LNCaP clone FGC (cell line): ENCODE data around the gene GH2.
A peak's percentile ranks its signal among the peaks of the same experiment; 100 is the strongest.
"Not testable (repeated sequence)": the region's sequence is repeated elsewhere in the genome, so short reads cannot be mapped to it uniquely, and the experiment has no call there.

ENCODE experiments used
- DNase-seq: peaks from one replicate; pipeline ENCODE4 v3.0.0-alpha.2; 2011; ENCODE audit warnings: low read depth
- H3K4me3 ChIP-seq: 2 replicates; pipeline ENCODE4 v1.5.1; 2011; ENCODE audit warnings: mild to moderate bottlenecking, low read depth, low read length, control low read depth
- CTCF ChIP-seq: IDR thresholded peaks from 2 replicates; pipeline ENCODE4 v1.5.1; 2012; ENCODE audit warnings: mild to moderate bottlenecking; ENCODE audit not compliant: control insufficient read depth, insufficient read depth; ENCODE audit errors: extremely low read depth

The GH2 gene

DNA sequence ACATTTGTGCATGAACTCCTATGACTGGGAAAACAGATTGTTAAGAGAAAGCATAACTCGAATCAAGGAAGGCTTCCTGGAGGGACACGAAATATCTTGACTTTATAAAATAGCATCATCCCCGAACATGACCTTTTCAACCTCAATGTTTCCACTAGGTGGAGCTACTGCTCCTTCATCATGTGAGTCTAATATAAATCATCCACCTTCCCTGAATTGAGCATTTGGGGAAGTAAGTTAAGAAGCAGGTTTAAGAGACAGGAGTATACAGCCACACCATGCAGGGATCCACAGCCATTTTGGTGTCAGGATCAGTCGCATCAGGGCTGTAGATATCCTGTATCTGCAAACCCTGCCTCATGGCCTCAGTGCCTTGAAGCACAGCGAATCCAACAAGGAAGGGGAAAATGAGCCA is 22.1 kb upstream of the GH2 start:
- peak; percentile 44 for TF ChIP-seq CTCF
- DNase-seq, H3K4me3 ChIP-seq: not testable (repeated sequence)

DNA sequence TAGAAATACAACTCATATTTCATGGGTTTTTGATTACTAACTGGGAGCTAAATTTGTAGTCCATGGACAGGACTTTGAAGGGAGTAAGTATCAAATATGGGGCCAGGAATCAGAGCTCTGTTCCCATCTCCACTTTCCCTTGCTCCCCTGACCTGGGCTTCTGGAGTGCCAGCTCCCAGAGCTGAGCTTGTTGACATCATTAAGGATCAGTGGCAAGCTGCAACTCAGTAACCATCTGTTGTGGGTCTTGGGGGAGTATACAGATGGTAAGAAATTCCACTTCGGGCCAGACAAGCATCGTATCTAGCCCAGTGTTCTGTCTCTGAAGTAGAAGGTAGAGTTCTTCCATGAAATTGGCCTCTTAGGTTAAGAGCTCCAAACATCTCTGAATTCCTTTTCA is 20.2 kb upstream of the GH2 start:
- H3K4me3 ChIP-seq, DNase-seq: not testable (repeated sequence)

DNA sequence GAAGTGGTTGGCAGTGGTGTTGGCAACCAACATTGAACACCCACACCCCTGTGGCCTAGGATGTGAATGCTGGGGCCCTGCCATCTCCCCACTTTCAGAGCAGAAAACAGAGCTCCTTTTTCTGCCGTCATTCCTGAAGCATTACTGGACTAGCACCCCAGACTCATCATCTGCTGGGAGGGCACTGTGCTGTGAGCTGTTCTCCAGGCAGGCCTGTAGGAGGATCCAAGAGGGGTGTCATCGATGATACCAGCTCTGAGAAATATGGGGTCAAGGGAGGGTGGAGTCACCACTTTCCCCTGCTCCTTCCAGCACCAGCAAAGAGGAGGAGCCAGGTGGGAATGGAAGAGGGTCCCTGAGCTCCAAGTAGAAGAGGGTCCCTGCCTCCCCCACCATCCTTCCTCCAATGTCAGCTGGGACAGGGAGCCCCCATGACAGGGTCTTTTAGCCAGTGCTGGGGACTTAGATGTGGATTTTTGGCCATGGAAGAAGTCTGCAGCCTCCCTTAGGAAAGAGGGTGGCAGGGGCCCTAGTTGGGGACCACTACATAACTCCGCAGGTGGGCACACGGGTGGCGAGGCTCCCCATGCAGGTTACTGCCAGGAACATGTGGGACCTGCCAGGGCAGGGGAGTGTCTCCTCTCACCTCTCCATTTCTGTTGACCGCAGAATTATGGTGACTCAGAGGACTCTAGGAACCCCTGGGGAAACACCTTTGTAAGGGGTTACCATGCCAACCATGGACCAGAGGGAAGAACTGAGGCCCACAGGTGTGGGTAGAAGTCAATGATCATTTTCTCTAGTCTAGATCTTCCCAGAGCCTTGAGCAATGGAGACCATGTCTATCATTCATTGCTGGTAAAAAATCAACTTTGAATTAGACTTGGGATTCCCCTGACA is 17.4 kb upstream of the GH2 start:
- not testable (repeated sequence) for DNase-seq

DNA sequence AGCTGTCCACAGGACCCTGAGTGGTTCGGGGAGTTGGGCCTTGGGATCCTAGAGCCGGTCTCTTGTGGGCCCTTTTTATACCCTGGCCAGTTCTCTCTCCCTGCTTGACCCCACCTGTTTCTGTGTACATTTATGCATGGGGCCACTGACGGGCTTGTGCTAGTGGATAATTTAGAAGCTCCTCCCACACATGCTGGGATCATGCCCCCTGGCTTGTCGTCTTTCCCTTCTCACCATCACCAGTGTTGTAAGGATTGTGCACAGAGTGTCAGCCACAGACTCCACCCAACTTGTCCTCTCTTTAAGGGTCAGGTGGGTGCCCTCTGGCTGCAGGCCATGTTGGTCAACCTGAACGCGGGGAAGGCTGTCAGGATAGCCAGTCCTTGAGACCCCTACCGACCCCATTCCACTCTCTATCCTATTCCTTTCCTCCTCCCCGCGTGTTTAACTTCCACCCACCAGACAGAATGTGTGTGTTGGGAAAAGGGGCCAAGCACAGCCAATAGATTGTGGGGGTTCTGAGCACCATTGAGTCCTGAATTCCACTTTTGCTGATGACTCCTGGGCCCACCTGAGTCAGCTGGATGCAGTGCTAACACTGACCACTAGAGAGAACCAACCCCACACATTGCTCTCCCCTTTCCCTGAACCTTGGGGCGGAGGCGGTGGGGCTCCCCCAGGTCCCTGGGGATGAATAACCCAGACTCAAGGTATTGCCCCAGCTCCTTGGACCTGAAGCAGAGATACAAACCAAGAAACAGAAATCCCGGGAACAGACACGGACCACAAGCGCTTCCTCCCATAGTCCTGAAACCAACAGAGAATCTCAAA is 15.0 kb upstream of the GH2 start, which contains the start of gene CSH1:
Gene CSH1 (minus strand): TSS at position 51 of the 831 bp plus-strand sequence. CDS start 63 bp downstream, outside the sequence.
- not testable (repeated sequence) for DNase-seq, H3K4me3 ChIP-seq

More for the DNA sequence above, 17.4 kb upstream of the GH2 start:
- not testable (repeated sequence) for H3K4me3 ChIP-seq

GRCh38 chr17:63894821-63895220 is 13.1 kb upstream of the GH2 start:
- H3K4me3 ChIP-seq, DNase-seq: not testable (repeated sequence)

- H3K4me3 ChIP-seq, DNase-seq: not testable (repeated sequence)
Measured at GRCh38 chr17:63894021-63894420, 12.3 kb upstream of the GH2 start.

GRCh38 chr17:63892316-63893037 is 10.7 kb upstream of the GH2 start:
- H3K4me3 ChIP-seq, DNase-seq: not testable (repeated sequence)

GRCh38 chr17:63889026-63889848 is 7.5 kb upstream of the GH2 start:
- H3K4me3 ChIP-seq: not testable (repeated sequence)
- DNase-seq: peak; percentile 11
- peak; percentile 49 for TF ChIP-seq CTCF

GRCh38 chr17:63885119-63885518 is 3.4 kb upstream of the GH2 start:
- H3K4me3 ChIP-seq, DNase-seq: not testable (repeated sequence)

DNA sequence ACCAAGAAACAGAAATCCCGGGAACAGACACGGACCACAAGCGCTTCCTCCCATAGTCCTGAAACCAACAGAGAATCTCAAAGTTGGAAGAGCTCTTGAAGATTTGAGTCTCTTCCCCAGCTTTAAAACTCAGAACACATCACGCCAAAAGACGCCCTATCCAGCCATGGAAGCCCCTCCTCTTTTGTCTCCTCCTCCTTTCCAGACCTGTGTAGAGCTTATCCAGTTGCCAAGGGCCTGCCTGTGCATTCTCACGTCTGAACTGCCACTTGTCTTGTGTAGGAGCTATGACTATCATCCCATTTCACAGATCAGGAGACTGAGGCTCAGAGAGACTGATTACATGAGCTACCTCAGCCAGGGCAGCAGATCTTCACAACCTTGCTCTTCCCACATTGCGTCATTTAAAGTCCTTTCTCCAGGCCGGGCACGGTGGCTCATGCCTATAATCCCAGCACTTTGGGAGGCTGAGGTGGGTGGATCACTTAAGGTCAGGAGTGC is 932 bp upstream of the GH2 start:
- not testable (repeated sequence) for DNase-seq, H3K4me3 ChIP-seq
